ENCODE data around the gene IRF2BPL.

IRF2BPL gene

GRCh38 chr14:77009014-77009413, 19.5 kb downstream of the IRF2BPL start:
- no peak for DNase-seq (ENCODE audit: low read depth)

DNA sequence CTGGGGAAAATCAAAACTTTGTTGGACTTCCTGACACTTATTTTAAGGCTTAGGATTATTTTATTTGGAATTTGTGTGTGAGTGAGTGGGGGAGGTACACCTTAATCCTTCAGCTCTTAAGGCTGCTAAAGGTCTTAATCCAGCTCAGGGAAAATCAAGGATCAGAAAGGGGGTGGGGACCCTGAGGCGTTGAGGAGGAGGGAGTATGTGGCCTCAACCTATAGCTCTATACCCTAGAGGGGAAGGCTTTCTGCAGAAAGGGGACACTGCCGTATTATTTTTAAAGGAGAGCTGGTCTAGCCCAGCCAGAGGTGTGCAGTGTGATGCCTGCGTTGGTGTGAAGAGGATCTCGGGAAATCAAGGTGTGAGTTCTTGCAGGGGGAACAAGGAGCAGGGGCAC, 20.0 kb downstream of the IRF2BPL start:
- no peak for DNase-seq (ENCODE audit: low read depth)

GRCh38 chr14:77007975-77008421, 20.5 kb downstream of the IRF2BPL start:
- no peak for DNase-seq (ENCODE audit: low read depth)

- no peak for DNase-seq (ENCODE audit: low read depth)
Measured at GRCh38 chr14:77007183-77007974, 21.1 kb downstream of the IRF2BPL start.

DNA sequence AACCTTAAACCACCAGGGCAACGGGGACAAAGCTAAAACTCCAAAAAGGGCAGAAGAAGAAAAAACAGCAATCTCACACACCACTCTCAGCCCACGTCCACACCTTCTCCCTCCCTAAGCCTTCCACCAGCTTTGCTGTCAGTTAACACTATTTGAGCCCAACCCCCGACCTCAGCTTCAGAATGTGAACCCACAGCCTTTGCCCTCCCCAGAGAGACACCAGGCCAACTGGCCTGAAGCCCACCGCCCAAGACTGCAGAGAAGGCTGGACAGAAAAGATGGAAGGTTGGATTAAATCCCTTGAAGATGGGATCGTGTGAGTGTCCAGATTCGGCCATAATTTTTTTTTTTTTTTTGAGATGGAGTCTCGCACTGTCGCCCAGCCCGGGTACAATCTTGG, 22.4 kb downstream of the IRF2BPL start:
- no peak for DNase-seq (ENCODE audit: low read depth)

DNA sequence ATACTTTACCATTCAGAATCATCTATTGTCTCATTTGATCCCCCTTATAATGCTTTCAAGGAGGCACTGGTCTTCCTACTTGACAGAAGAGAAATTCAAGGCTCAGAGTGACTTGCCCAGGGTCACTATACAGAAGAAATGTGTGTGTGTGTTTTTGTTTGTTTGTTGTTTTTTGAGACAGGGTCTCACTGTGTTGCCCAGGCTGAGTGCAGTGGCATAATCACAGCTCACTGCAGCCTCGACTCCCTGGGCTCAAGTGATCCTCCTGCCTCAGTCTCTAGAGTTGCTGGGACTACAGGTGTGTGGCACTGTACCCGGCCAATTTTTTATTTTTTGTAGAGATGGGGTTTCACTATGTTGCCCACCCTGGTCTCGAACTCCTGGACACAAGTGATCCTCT, 22.9 kb downstream of the IRF2BPL start:
- no peak for DNase-seq (ENCODE audit: low read depth)

- DNase-seq (ENCODE audit: low read depth): no peak
Measured at GRCh38 chr14:77004711-77005460, 23.6 kb downstream of the IRF2BPL start.

DNA sequence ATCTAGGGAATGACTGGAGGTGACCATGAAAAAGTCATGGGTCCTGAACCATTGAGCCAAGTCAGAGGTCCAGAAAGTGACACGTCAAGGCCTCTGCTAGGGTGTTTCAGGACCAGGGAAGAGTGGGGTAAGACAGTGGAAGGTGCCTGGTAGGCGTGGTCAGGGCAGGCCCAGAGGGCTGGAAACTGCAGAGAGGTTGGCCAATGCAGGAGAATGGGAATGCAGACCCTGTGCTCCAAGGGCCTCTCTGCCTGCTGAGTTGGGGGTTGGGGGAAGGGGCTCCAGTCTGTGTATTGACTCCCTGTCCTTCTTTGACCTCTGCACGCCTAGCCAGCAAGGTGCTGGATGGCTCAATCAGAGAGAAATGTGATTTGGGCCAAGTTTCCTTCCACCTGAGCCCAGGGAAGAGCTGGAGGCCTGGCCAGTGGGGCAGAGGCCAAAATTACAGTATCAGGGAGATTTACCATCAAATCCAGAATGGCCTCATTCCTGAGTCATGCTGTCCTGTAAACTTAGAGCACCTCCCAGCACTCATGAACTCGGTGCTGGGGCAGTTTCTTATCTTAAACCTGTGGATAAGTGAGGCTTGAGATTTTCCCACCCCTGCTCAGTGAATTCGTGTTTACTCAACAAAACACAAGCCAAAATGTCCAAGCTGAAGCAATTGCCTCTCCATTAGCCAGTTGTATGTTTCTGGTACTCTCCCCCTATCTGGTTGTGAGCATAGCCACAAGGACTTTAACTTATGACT, 24.4 kb downstream of the IRF2BPL start:
- DNase-seq (ENCODE audit: low read depth): no peak

DNA sequence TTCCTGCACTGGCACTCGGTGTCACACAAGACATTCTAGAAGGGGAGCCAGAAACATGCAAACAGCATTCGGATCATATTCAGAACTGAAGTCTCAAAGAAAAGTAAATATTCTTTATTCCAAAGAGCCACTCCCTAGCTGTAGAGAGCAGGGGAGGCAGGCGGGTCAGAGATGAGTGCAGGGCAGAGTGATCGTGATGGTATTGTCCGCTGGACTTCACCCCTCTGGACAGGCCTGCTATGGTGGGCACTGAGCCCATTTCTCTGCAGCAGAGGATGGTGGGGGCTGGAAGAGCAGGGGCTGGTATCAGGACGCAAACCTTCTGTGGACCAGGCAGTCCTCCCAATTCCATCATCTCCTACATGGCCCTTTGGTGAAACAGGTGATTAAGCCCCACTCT, 25.6 kb downstream of the IRF2BPL start:
- DNase-seq (ENCODE audit: low read depth): no peak

DNA sequence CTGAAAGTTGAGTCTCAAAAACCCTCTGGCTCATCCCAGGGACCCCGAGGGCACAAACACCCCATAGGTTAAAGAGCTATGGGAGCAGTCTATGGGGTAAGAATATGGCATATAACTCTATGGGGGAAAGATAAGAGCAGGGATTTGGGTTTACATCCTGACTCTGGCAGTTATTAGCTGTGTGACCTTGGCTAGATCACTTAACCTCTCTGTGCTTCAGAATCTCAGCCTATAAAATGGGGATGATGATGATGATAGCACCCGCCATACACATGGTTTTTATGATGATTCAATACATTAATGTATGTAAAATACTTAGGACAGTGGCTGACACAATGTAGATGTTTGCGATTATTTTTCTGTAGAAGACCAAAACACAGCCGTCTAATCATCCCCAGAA, 26.2 kb downstream of the IRF2BPL start:
- no peak for DNase-seq (ENCODE audit: low read depth)

- DNase-seq (ENCODE audit: low read depth): no peak
Measured at GRCh38 chr14:77000340-77001270, 27.9 kb downstream of the IRF2BPL start.

- DNase-seq (ENCODE audit: low read depth): no peak
Measured at GRCh38 chr14:76998910-76999309, 29.6 kb downstream of the IRF2BPL start.

DNA sequence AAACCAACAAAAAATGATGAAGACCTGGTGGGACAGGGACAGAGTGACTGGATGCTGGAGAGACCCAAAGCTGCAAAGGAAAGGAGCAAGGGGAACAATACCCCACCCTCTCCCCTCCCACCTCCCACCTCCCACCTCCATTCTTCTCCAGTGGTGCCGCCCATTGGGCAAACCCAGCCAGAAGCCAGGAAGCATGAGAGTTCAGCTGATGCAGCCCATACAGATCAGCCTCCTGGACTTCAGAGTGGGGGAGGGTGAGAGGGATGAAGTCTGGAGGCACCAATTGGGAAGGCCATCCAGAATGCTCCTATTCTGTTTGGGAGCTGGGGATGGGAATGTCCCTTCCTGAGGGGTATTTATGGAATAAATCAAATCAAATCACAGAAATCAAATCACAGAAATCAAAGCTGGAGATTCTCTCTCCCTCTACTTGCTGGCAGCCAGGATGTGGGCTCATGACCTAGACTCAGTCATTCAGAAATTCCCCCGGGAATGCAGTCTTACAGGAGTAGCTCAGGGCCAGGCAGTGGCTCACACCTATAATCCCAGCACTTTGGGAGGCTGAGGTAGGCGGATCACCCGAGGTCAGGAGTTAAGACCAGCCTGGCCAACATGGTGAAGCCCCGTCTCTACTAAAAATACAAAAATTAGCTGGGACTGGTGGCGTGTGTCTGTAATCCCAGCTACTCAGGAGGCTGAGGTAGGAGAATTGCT, 31.1 kb downstream of the IRF2BPL start:
- no peak for DNase-seq (ENCODE audit: low read depth)

GRCh38 chr14:76996563-76997146, 31.9 kb downstream of the IRF2BPL start:
- no peak for DNase-seq (ENCODE audit: low read depth)

DNA sequence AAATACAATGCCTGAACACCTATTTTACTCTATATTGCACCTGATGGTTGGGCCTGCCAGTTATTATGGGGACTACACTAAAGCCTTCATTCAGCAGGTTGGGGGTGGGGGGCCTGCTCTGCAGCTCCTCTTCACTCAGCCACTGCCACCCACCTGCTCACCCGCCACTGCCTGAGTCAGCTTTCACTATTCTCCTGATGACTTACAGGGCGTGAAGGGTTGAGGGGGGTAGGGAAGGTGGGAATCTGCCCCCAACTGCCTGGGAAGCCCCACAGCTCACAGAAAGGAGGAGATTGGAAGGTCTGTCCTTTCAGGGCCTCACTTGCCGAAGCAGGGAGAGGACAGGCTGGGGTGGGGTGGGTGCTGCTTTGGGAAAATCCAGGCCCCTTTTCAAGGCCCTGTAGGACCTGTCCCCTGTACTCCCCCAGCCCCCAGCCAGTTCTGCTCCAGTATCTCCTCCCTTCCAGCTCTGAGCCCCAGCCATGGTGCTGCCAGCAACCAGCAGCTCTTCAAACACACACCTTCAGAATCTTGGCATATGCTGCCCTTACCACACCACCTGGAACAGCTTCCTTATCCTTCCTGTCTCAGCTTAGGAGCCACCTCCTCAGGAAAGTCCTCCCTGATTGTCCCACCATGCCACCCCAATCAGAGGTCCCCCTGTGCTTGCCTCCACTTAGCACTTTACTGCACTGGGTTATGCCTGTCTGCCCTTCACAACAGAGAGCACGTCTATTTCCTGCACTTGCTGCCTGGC, 33.1 kb downstream of the IRF2BPL start:
- no peak for DNase-seq (ENCODE audit: low read depth)

DNA sequence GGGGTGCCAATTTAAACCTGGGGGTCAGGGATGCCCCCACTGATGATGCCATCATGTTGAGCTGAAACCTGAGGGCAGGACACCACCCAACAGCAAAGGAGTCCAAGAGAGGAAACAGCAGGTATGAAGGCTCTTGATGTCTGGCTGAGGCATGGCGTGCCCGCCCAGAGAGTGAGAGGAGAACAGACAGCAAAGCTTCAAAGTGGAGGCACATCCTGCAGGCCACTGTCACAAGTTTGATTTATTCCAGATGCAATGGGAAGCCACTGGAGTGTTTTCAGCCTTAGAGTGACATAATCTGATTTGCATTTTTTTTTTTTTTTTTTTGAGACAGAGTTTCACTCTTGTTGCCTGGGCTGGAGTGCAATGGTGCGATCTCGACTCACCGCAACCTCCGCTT, 34.8 kb downstream of the IRF2BPL start:
- DNase-seq (ENCODE audit: low read depth): no peak

DNA sequence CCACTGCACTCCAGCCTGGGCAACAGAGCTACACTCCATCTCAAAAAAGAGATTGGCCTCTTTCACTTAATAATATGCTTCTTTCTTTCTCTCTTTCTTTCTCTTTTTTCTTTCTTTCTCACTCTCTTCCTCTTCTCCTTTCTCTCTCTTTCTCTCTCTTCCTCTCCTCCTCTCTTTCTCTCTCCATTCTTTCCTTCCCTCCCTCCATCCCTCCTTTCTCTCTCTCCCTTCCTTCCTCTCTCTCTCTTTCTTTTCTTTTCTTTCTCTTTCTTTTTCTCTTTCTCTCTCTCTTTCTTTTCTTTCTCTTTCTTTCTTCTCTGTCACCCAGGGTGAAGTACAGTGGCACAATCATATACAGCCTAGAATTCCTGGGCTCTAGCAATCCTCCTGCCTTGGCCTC, 38.4 kb downstream of the IRF2BPL start:
- DNase-seq (ENCODE audit: low read depth): no peak

DNA sequence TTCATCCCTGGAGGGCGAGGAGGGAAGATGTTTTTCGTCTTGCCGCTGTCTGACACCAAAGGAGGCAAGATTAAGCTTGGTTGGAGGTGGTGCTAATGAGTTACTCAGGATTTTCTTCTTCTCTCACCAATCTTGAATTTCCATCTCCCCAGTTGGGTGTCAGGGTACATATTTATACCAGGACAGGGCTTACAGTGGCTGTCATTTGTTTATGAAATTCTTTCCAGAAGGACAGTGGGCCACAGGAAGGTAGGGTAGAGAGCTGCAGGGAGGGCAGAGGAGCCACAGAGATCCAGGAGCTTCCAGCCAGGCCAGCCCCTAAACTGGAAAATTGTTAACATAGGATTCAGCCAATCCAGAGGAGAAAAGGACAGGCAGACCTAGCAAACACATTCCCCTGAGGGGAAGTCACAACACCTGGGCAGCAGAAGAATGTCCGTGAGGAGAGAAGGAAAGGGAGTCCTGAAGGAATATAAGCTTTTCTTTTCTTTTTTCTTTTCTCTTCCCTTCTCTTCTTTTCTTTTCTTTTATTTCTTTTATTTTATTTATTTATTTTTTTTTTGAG, 40.5 kb downstream of the IRF2BPL start:
- no peak for DNase-seq (ENCODE audit: low read depth)

DNA sequence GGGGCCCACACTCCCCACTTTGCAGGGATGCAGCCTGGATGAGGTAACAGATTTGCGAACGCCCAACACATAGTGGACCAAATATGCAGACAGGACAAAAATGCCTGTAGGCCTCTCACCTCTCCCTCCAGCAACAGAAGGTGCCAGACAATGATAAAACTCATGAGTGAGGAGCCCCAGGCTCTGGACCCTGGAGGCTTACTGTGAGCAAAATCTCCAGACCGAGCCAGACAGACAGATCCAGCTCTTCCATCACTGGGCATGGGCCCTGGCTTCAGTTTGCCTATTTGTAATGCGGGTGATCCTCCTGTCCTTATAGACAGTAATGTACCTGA, 42.3 kb downstream of the IRF2BPL start:
- no peak for DNase-seq (ENCODE audit: low read depth)

All from stimulated activated CD8-positive, alpha-beta memory T cell treated with anti-CD3 and anti-CD28 coated beads, Interleukin-15, amount 100 ng/mL, for 1 hour (primary cell).